Stomach (tissue), 9 donors: ENCODE data around the gene ANKRD40. TPM values are rescaled to one million over a fixed set of nuclear protein-coding genes. Genes with fewer than 3 reads are reported as not detected.

ENCODE experiments used
- DNase-seq, 2 donors: peaks; one replicate each; pipeline versions ENCODE4 v3.0.0 to v3.0.0-alpha.2; 2013 to 2019
- H3K27ac ChIP-seq, 5 donors: fragments of 200-600 bp in 4 of 5; sonication (generic) in 4 of 5; one replicate each; pipeline ENCODE4 v1.5.1; 2013 to 2019; ENCODE audit warnings: mild to moderate bottlenecking in 1 of 5, moderate library complexity in 1 of 5
- H3K27me3 ChIP-seq, 3 donors: fragments of 200-600 bp; sonication (generic); one replicate each; pipeline ENCODE4 v1.5.1; 2017 to 2019; ENCODE audit warnings: mixed run types in 1 of 3
- H3K36me3 ChIP-seq, 4 donors: fragments of 200-600 bp; sonication (generic); 1 replicate in 3 of 4; 2 replicates in 1 of 4; pipeline ENCODE4 v1.5.1; 2016 to 2019
- H3K4me1 ChIP-seq, 4 donors: fragments of 200-600 bp; sonication (generic); one replicate each; pipeline ENCODE4 v1.5.1; 2016 to 2019
- H3K4me3 ChIP-seq, 4 donors: fragments of 200-600 bp; sonication (generic) in 3 of 4; one replicate each; pipeline ENCODE4 v1.5.1; 2016 to 2019; ENCODE audit warnings: mild to moderate bottlenecking in 1 of 4
- H3K9me3 ChIP-seq, 4 donors: fragments of 200-600 bp; sonication (generic); one replicate each; pipeline ENCODE4 v1.5.1; 2016 to 2019
- EP300 ChIP-seq: sonication (generic); formaldehyde crosslinking; IDR thresholded peaks from one replicate; pipeline ENCODE4 v1.6.1; 2017; ENCODE audit warnings: antibody characterized with exemption
- POLR2A ChIP-seq, 4 donors: fragments of 450-650 bp; IDR thresholded peaks; one replicate each; pipeline ENCODE4 v1.6.1; 2016; ENCODE audit warnings: antibody characterized with exemption in 4 of 4, control low read depth in 2 of 4, mild to moderate bottlenecking in 1 of 4, moderate library complexity in 1 of 4
- POLR2AphosphoS5 ChIP-seq, 3 donors: sonication (generic); formaldehyde crosslinking; IDR thresholded peaks; one replicate each; pipeline ENCODE4 v1.6.1; 2016; ENCODE audit warnings: antibody characterized with exemption in 3 of 3
- WGBS, 5 donors: extraction: QIAGEN DNeasy Blood & Tissue Kit in 3 of 5; methylation state at CpG; one replicate each; pipeline versions ENCODE4 v1.1.5 to v1.1.7; 2013 to 2018; 5-methylcytosine and 5-hydroxymethylcytosine counted together
- intact Hi-C: fragments of 100-400 bp; cut with DNase I; formaldehyde crosslinking; loops from one replicate; pipeline ENCODE4 v1.15.1; 2023; ENCODE audit warnings: low total_unique reads
- polyA plus RNA-seq, 3 donors: library from polyadenylated mRNA; stranded (reverse); fragments of 200-250 nt; gene quantifications; one replicate each; pipeline ENCODE4 v1.2.3, GENCODE V29; 2013
- total RNA-seq, 5 donors: library from RNA; depleted of rRNA; stranded (reverse); fragments of >200 nt; gene quantifications; one replicate each; pipeline versions ENCODE4 v1.1.0 to v1.2.3, GENCODE V29; 2014 to 2016
- TF ChIP-seq, protein P1 (sequence below), 7 experiments: fragments of 450-650 bp in 4 of 7; fragments of 200-600 bp in 3 of 7; sonication (generic) in 3 of 7; IDR thresholded peaks; one replicate each; pipeline ENCODE4 v1.5.1; 2016 to 2019; ENCODE audit warnings: antibody characterized with exemption in 7 of 7, control low read depth in 2 of 7, mild to moderate bottlenecking in 1 of 7
- donor health status: healthy with polysubstance abuse.
- donor health status: Bipolar disorder and iron deficiency.
- donor health status: healthy.

The ANKRD40 gene
- total and polyA plus RNA-seq, 8 donors = 7.5 to 36.6 (median 19.9) TPM

DNA sequence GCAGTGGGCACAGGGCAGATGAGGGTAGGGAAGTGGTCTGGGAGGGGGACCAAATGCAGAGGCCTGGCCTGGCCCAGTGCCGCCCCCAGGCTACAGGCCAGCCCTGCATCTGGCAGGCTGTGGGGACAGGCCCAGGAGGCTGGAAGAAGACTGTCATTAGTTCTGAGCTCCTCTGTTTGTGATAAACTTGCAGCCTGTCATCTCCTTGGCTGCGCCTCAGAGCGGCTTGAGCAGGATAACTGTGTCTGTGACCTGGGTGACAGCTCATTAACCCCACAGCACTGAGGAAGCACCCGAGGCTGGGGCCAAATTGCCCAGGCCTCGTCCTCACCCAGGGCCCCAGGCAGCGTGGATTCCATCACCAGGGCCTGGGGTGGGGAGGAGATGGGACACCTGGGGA is 49.1 kb downstream of the ANKRD40 start:
- peaks cover 0 to 34% (median 0%) of the 10 kb centered on the region in 4 donors for H3K36me3 ChIP-seq
- 63 to 85% (median 72%) methylated on average over 4 to 6 of the region's 6 CpGs for WGBS, 5 donors
- no peak for DNase-seq
- no peaks in the 10 kb centered on the region for H3K9me3 ChIP-seq
- TF ChIP-seq POLR2A (IDR thresholded peaks at IDR 0.05) = no peak
- no peak for TF ChIP-seq EP300
- TF ChIP-seq POLR2AphosphoS5 (IDR thresholded peaks at IDR 0.05) = no peak
- TF ChIP-seq, protein P1, sequence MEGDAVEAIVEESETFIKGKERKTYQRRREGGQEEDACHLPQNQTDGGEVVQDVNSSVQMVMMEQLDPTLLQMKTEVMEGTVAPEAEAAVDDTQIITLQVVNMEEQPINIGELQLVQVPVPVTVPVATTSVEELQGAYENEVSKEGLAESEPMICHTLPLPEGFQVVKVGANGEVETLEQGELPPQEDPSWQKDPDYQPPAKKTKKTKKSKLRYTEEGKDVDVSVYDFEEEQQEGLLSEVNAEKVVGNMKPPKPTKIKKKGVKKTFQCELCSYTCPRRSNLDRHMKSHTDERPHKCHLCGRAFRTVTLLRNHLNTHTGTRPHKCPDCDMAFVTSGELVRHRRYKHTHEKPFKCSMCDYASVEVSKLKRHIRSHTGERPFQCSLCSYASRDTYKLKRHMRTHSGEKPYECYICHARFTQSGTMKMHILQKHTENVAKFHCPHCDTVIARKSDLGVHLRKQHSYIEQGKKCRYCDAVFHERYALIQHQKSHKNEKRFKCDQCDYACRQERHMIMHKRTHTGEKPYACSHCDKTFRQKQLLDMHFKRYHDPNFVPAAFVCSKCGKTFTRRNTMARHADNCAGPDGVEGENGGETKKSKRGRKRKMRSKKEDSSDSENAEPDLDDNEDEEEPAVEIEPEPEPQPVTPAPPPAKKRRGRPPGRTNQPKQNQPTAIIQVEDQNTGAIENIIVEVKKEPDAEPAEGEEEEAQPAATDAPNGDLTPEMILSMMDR (IDR thresholded peaks at IDR 0.05) = no peak
- peak overlapping the region in 4 of 5 donors; percentile 78 to 91 (median 82) for H3K27ac ChIP-seq
- H3K27me3 ChIP-seq = no peaks in the 10 kb centered on the region
- H3K4me1 ChIP-seq = peaks cover 37 to 58% (median 41%) of the 10 kb centered on the region in 4 donors
- H3K4me3 ChIP-seq = no peak overlapping the region
- intact Hi-C loops = no loop called here

DNA sequence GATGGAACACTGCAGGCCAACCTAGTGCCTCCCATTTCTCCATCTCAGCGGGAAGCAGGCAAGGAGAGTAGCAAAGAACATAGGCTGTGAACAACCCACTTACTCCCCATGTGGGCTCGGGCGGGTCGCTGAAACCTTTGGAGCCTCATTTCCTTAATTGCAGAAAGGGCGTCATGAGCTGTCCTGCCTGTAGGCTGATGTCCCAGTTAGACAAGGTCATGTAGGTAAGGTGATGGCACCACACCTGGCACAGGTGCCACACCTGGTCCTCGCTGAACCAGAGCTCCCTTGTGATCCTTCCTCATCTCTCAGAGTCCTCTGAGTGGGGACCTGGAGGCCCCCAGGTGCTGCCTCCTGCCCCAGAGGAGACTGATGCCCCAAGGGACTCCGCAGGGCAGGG is 50.1 kb downstream of the ANKRD40 start:
- no peak for DNase-seq
- Histone ChIP-seq H3K4me3 (no peak overlapping the region), H3K9me3 (peaks cover 0 to 3% (median 2%) of the 10 kb centered on the region in 4 donors), H3K27me3 (no peaks in the 10 kb centered on the region), H3K36me3 (peaks cover 0 to 34% (median 0%) of the 10 kb centered on the region in 4 donors), H3K27ac (peak overlapping the region in 1 of 5 donors; percentile 4), H3K4me1 (peaks cover 37 to 56% (median 41%) of the 10 kb centered on the region in 4 donors)
- TF ChIP-seq POLR2AphosphoS5 (IDR thresholded peaks at IDR 0.05) = no peak
- no peak for TF ChIP-seq EP300
- TF ChIP-seq, protein P1 (IDR thresholded peaks at IDR 0.05) = no peak
- TF ChIP-seq POLR2A (IDR thresholded peaks at IDR 0.05) = no peak
- 83 to 96% (median 88%) methylated on average over 7 of the region's 7 CpGs for WGBS, 5 donors
- intact Hi-C loops = no loop called here

DNA sequence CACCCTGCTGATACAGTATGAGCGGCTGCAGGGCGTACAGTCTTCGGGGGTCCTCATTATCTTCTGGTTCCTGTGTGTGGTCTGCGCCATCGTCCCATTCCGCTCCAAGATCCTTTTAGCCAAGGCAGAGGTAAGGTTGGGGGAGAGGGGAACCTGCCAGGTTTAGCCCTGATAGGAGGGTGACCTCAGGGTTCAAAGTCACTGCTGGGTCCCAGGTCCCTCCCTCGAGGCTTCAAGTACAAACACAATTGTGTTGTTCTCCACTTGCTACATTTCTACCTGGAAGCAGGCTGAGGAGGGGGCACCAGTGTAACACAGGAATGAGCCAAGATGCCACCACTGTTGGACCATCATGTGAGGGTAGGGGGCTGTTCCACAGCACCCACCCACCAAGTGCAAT is 50.7 kb downstream of the ANKRD40 start:
- peaks cover 34 to 50% (median 36%) of the 10 kb centered on the region in 4 donors for H3K4me1 ChIP-seq
- TF ChIP-seq POLR2AphosphoS5 (IDR thresholded peaks at IDR 0.05) (no peak), EP300 (no peak), POLR2A (IDR thresholded peaks at IDR 0.05) (no peak)
- TF ChIP-seq, protein P1 (IDR thresholded peaks at IDR 0.05) = no peak
- H3K4me3 ChIP-seq = no peak overlapping the region
- DNase-seq = no peak
- H3K9me3 ChIP-seq = peaks cover 0 to 5% (median 2%) of the 10 kb centered on the region in 4 donors
- no peaks in the 10 kb centered on the region for H3K27me3 ChIP-seq
- H3K36me3 ChIP-seq = peaks cover 0 to 34% (median 0%) of the 10 kb centered on the region in 4 donors
- WGBS, 5 donors = 84 to 87% (median 85%) methylated on average over 6 to 7 of the region's 7 CpGs
- intact Hi-C loops = no loop called here
- H3K27ac ChIP-seq = peak overlapping the region in 1 of 5 donors; percentile 4

DNA sequence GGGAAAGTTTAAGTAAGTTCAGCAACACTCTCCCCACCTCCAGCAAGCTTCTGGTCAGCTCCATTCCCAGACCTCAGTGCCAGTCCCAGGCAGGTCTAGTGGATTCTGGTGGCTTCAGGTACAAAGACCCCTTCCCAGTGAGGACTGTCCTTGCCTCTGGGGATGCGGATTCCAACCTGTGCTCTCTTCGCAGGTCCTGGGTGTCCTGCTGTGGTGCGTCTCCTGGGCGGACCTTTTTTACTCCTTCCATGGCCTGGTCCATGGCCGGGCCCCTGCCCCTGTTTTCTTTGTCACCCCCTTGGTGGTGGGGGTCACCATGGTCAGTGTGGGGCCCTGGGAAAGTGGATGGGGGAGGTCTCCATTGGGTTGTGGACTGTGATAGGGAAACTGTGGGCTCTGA is 51.2 kb downstream of the ANKRD40 start:
- H3K27ac ChIP-seq = no peak overlapping the region

More for the DNA sequence above, 51.2 kb downstream of the ANKRD40 start:
- WGBS, 5 donors = 84 to 96% (median 93%) methylated on average over 5 of the region's 5 CpGs
- intact Hi-C loops = no loop called here
- Histone ChIP-seq H3K4me1 (peaks cover 29 to 45% (median 31%) of the 10 kb centered on the region in 4 donors), H3K36me3 (peaks cover 0 to 34% (median 0%) of the 10 kb centered on the region in 4 donors), H3K9me3 (peaks cover 0 to 5% (median 2%) of the 10 kb centered on the region in 4 donors), H3K4me3 (no peak overlapping the region), H3K27me3 (no peaks in the 10 kb centered on the region)
- no peak for TF ChIP-seq POLR2A (IDR thresholded peaks at IDR 0.05)
- TF ChIP-seq, protein P1 (IDR thresholded peaks at IDR 0.05) = no peak
- no peak for TF ChIP-seq POLR2AphosphoS5 (IDR thresholded peaks at IDR 0.05)
- no peak for TF ChIP-seq EP300
- DNase-seq = no peak
